Lung microvascular endothelial cell (primary cell): Measurements from ENCODE around the gene PDK1. TPM values are rescaled to one million over a fixed set of nuclear protein-coding genes. Genes with fewer than 3 reads are reported as not detected.

ENCODE experiments used
- DNase-seq, 2 donors: peaks; one replicate each; pipeline versions ENCODE4 v3.0.0 to v3.0.0-alpha.2; 2010; ENCODE audit warnings: low read depth in 2 of 2
- total RNA-seq: library from RNA; depleted of rRNA; stranded (reverse); fragments of >200 nt; gene quantifications from 2 replicates; pipeline ENCODE4 v1.2.1, GENCODE V29; 2014

The PDK1 gene
- total RNA-seq, 1 donor from 2014 or later: 5.2 TPM

DNA sequence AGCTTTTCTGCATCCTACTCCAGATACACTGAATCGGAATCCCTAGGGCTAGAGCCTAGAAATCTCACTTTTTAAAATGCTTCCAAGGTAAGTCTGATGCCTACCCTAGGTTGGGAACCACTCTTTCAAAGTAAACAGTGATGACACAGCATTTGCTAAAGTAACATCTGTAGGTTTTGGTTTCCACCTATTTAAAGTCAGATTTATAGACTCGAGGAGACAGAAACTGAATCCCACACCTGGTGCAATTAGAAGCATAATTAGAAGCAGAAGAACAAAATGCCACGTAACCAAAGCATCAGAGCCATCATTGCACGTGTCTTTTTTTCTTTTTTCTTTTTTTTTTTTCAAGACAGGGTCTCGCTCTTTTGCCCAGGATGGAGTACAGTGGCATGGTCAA, 40.9 kb downstream of the PDK1 start:
- no peak for DNase-seq

DNA sequence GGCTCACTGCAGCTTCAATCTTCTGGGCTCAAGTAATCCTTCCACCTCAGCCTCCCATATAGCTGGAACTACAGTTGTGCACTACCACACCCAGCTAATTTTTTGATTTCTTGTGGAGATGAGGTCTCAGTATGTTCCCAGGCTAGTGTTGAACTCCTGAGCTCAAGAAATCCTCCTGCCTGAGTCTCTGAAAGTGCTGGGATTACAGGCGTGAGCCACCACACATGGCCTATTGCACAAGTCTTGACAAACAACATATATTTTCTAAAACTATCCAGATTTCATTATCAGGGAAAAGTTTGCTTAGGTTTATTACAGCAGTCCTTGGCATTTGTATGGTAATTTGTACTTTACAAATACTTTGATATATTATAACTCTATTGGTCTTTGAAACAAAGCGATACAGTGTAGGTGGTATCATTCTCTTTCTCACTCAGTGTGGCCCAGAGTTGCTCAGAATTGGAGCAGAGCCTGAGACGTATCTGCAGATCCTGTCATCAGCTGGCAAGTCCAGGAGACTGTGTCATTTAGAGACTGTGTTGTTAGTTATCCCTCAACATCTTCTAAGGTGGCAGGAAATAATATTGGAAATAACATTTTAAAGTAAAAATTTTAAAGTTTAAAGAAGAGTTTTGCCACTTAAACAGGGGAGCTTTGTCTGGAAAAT, 41.4 kb downstream of the PDK1 start:
- no peak for DNase-seq

DNA sequence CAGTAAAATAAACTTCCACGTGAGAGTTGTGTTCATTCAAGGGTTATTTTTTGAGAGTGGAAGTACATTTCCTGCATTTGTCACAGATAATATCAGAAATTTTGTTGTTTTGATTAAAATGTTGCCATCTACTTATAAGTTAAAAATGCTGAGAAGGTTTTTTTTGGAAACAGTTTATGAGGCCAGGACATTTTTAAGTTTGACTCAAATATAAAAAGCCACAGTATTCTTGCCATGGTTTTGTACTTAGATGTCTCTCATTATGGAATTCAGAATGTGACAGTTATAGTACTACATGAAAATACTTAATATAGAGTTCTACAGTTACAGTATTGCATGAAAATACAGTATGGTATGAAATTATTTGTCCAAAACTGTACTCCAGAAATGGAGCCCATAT, 44.1 kb downstream of the PDK1 start:
- no peak for DNase-seq

GRCh38 chr2:172600557-172601008, 44.7 kb downstream of the PDK1 start:
- no peak for DNase-seq

DNA sequence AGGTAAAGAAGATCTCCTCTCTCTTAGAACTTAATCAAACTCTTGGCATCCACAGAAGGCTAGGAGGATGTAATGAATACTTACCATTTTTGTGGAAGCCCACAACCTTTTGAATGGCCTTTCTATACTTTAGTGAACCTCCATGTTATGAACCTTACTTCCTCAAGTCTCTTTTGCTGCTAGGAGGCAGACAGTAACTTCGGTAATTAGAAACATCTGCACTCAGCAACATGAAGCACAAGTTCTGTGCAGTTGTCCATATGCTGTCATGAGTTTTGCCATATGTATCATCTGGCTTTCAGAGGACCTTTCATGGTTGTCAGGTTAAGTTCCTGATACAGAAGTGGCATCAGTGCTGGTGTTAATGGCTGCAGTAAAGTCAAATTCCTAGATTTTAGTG, 50.4 kb downstream of the PDK1 start:
- DNase-seq: no peak

- DNase-seq: no peak
Observed at GRCh38 chr2:172607379-172607928, 51.6 kb downstream of the PDK1 start.

GRCh38 chr2:172609488-172609887, 53.6 kb downstream of the PDK1 start:
- DNase-seq: no peak

DNA sequence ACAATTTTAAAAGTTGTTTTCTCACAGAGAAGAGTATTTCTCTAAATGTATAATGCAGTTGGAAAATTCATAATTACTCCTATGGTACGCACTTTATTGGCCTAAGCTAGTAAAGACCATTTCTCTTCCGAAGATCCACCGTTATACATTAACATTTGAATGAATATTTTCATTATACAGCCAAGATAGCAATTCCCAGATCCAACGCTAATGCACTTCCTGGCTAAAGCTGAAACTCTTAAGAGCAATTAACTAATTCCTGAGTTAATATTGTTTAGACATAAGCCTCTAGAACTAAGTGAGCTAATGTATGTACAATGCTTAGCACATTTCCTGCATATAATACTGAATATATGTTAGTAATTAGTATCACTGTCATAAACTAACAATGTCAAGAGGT, 56.2 kb downstream of the PDK1 start:
- DNase-seq: no peak

GRCh38 chr2:172613040-172613439, 57.1 kb downstream of the PDK1 start:
- DNase-seq: no peak

GRCh38 chr2:172613615-172614231, 57.8 kb downstream of the PDK1 start:
- DNase-seq: no peak

- DNase-seq: no peak
Observed at GRCh38 chr2:172614932-172615331, 59.0 kb downstream of the PDK1 start.

DNA sequence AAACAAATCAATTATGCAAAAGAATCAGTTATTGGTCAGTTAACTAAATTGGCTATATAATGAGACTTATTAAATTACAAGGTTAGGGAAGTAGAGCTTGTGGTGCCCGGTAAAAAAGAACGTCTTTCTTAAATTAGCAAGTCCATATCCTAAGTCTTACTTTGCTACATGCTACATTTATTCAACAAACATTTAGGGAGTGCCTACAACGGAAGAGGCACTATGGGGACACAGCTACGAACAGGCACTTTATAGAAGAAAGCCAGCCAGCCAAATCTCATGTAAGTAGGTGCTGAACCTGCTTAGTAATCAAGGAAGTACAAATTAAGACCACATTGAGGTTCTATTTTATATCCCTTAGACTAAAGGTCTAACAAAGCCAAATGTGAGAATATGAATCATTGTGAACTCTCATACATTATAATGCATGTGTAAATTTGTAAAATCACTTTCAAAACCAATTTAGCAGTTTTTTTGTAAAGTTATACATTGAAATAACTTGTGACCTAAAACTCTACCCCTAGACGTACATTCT, 59.9 kb downstream of the PDK1 start:
- DNase-seq: no peak

DNA sequence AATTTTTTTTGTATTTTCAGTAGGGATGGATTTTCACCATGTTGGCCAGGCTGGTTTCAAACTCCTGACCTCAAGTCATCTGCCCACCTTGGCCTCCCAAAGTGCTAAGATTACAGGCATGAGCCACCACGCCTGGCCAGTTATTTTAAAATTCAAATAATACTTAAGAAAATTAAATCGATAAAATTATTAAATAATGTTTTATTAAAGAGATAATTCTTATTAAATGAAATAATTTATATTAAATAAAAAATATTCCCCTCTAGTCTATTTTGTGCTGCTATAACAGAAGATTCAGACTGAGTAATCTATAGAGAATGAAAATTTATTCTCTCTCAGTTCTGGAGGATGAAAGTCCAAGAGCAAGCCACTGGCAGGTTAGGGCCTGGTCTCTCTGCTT, 61.2 kb downstream of the PDK1 start:
- no peak for DNase-seq

DNA sequence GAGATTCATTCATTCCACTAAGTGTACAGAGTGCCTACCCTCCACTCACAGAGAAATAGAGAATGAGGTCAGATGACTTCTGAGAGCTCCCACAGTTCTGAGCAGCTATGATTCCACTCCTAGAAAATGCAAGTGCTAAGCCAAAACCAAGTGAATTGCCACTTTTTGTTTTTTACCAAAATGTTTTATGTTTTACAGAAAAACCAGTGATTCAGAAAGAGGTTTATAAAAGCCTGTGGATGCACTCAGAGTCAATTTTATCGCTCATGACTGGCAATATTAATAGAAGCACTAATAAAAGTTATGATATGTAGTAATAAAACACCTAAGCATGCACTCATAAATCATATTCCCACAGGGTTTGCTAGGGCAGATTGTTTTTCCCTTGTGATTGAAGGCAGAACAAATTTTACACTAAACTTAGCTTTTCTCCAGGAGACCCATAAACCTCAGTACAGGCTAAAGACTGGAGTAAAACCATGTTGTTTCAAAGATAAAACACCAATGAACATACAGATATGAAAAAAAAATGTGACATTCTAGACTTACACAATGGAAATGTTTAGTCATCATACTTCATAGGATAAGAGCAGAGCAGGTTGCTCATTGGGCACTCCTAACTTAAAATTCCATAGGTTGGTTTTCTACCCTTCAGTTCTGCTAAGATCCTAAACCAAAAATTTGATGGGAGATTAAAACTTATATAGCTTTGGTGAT, 67.5 kb downstream of the PDK1 start:
- no peak for DNase-seq

DNA sequence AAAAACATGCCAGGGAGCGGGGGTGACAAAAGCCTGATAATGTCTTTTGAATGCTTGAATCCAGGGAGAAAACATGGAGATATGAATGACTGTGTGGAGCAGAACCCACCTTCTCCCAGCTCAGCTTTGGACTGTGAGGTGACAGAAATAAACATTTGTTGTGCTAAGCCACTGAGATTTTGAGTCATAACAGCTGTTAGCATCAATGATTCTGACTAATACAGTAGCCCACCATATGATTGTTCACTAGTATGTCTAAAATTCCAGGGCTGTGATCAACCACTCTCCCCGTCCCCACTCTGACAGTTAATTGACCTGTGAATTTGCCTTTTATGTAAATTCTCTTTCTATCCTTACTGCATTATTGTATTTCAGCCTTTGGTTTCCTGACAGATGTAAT, 69.1 kb downstream of the PDK1 start:
- DNase-seq: no peak

- no peak for DNase-seq
Observed at GRCh38 chr2:172627181-172627580, 71.3 kb downstream of the PDK1 start.

DNA sequence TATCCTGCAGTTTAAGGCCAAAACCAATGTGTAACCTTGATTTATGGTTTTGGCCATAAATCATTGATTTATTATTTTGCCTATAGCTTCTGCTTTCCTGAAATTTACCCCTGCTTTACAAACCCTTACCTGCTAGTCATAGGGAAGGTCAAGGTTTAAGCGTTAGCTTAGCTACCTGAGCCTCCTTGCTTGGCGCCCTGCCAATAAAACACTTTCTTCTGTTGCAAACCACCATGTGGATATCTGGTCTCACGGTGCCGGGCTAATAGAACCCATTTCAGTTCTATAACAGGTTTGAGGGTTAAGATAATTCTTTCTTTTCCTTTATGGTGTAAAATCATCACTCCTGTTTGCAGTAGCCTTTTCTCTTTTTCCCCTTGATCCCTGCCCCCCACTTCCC, 72.2 kb downstream of the PDK1 start:
- DNase-seq: no peak

GRCh38 chr2:172629586-172629985, 73.7 kb downstream of the PDK1 start:
- no peak for DNase-seq

DNA sequence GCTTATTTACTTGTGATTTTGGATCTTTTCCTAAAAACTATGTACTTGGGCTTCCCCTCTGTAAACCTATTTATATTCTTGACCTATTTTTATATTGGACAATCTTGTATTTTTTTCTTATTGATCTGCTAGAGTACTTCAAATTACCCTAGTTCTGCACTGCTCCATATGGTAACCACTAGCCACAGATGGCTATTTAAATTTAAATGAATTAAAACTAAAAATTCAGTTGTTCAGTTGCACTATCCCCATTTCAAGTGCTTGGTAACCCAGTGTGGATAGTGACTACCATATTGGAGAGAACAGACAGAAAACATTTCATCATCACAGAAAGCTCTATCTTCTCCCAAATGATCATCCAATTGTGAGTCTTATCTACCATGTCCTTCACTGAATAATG, 74.3 kb downstream of the PDK1 start:
- no peak for DNase-seq

DNA sequence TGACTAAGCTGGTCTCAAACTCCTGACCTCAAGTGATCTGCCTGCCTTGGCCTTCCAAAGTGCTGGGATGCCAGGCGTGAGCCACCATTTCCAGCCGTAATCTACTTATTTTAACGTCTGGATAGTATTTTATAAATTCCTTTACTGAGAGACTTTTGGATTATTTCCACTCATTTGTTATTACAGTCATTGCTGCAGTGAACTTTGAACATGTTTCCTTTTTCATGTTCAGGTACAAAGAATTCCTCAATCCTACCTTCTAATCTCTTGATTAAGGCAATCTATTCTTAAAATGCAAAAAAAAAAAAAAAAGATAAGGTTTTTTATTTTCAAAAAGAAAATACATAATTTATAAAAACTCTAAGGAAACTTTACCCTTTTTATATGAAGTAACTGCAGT, 78.6 kb downstream of the PDK1 start:
- DNase-seq: no peak

- no peak for DNase-seq
Observed at GRCh38 chr2:172635548-172635947, 79.7 kb downstream of the PDK1 start.

DNA sequence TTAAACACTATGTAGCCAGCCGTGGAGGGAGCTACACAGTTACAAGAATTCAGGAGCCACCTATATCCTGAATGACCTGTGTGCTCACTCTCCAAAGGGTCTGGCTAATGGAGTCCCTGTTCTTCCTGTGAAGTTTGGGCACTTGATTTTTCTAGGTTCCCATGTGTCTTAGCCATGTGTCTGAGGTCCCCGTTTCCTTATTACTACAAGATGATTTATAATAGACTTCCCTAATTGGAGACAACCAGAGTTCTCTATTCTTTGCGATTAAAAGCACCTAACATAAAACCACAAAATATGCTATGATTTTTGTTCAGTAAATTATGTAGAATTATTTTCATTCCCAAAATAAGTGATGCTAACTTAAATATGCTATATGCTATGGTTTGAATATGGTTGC, 83.4 kb downstream of the PDK1 start:
- DNase-seq: no peak
